GM19463 (cell line): Measurements from ENCODE around the gene PPP6R1.

Experiments used
- ATAC-seq: cut with Tn5 transposase; IDR thresholded peaks from one replicate; pipeline ENCODE4 v1.9.1; 2021; ENCODE audit warnings: mild to moderate bottlenecking, moderate library complexity; ENCODE audit not compliant: unreplicated experiment

The PPP6R1 gene

GRCh38 chr19:55189403-55189835 lies 69.4 kb downstream of the PPP6R1 start:
- no peak for ATAC-seq

- no peak for ATAC-seq
Measured at GRCh38 chr19:55188625-55189024, 70.2 kb downstream of the PPP6R1 start.

DNA sequence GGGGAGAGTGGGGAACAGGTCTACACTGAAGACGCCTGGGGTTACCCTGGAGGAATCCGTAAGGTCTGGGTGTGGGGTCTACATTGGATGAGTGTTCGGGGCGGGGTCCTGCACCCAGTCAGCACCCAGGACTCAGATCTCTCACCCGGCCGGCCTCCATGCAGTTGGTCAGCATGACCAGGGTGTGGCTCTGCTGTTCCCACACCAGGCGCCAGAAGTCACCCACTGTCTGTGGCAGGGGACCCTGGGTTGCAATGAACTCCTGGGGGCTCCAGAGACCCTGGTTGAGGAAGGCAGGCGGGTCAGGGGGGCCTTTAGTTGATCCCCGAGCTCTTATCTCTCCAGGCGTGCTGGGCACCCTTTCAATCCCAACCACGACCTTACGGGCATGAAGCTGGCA lies 72.7 kb downstream of the PPP6R1 start:
- no peak for ATAC-seq

DNA sequence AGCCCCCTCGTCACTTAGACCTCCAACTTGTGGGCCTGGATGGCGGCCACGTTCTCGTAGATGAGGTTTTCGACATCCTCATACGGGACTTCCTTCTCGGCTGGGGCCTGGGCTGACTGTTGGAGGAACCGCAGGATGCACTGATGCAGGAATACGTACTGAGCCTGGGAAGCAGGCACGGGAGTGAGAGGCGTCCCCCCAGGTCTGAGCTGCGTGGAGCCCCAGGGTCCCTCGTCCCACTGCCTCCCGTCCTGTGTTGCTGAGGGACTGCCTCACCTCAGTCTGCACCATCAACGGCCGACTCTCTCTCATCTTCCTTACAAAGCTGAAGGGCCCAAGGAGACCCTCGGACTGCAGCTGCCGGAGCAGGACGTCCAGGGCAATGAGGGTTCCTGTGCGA lies 77.1 kb downstream of the PPP6R1 start:
- no peak for ATAC-seq
